ENCODE results near the gene LRCOL1.

The LRCOL1 gene

DNA sequence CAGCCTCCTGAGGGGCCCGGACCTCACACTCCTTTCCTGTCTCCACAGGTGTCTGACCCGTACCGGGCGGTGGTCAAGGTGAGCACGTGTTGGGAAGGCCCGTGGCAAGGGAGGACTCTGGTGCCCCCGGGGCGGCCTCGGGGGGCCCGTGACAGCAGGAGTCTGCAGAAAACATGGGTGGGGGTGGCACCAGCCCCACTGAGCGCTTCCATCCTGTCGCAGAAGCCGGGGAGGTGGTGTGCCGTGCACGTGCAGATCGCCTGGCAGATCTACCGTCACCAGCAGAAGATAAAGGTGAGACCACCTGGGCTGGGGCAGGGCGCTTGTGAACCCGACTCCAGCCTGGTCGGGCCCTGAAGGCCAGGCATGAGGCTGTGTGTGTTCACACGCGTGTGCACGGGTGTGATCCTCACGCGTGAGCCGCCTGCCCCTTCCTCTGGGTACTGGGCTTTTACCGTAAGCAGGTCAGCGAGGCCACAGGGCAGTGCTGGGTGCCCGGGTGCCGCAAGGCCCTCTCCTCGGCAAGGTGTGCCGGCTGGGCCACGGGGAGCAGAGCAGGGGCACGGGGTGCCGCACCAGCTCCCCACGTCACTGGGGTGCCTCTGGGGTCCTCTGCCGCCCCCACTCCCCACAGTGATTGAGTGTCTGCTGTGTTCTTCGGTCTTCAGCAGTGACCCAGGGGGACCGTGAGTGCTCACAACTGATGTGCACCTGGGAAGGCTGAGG, 35.9 kb downstream of the LRCOL1 start:
- Histone ChIP-seq H3K9me3 (ENCODE audit: low read length) (no peaks in the 10 kb centered on the region), H3K27me3 (ENCODE audit: insufficient read depth, low read length) (no peaks in the 10 kb centered on the region), H2AFZ (ENCODE audit: low read depth, low read length) (no peak overlapping the region), H3K4me3 (ENCODE audit: low read length) (no peak overlapping the region), H3K36me3 (ENCODE audit: insufficient read depth, low read length) (peaks cover 73% of the 10 kb centered on the region), H3K4me1 (ENCODE audit: insufficient read depth, low read length) (no peaks in the 10 kb centered on the region)

DNA sequence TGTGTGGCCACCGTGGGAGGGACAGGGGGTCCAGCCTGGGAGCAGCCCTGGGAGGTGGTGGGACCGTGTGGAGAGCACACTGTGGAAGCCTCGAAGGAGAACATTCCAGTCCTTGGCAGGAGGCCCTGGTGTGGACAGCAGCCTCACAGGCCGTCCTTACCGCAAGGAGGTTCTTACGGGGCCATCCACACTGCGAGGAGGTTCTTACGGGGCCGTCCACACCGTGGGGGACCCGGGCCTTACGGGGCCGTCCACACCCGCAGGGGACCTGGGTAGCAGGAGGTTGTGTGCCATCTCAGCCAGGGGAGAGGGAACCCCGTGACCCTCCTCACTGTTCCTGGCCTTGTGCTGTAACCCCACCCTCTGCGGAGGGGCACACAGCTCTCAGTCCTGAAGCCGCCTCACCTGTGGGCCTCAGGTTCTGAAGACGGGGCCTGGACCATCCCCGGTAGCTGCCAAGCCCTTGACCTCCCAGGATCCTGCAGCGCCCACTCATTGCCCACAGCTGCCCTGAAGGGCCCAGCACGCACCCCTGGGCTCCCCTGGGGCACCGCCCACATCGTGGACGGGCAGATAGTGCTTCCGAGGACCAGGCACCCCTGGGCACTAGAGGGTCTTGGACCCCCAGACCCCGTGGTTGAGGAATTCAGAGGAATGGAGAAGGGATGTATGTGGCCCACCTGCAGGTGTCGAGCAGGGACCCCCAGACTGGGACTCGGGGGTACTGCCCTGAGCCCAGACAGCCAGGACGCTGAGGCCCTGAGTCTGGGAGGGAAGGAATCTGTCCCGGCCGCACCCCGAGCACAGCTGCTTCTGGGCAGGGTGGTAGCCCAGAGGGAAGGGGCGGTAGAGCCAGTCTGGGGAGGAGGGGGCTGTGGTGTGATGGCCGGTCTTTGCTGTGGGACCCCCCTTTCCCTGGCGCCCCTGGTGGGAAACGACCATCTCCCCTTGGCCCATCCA, 37.3 kb downstream of the LRCOL1 start:
- no peaks in the 10 kb centered on the region for H3K9me3 ChIP-seq (ENCODE audit: low read length)
- no peaks in the 10 kb centered on the region for H3K4me1 ChIP-seq (ENCODE audit: insufficient read depth, low read length)
- H2AFZ ChIP-seq (ENCODE audit: low read depth, low read length), result no peak overlapping the region
- H3K36me3 ChIP-seq (ENCODE audit: insufficient read depth, low read length), result peaks cover 70% of the 10 kb centered on the region
- no peak overlapping the region for H3K4me3 ChIP-seq (ENCODE audit: low read length)
- H3K27me3 ChIP-seq (ENCODE audit: insufficient read depth, low read length), result no peaks in the 10 kb centered on the region

DNA sequence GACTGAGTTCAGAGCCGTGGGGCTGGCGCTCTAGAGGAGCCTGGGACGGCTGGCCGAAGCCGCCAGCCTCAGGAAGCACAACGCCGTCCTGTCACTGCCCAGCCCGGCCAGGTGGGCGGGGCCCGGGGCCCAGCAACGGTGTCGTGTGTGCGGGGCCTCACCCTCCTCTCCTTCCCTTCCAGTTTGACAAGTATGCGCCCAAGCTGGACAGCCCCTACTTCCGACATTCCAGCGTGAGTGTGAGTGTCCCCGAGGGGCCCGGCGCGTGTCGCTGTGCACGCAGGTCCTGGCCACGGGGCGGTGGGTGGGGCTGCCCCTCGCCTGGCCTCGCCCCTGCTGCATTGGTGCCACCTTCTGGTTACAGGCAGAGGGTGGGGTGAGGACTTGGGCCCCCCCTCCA, 38.3 kb downstream of the LRCOL1 start:
- H3K36me3 ChIP-seq (ENCODE audit: insufficient read depth, low read length), result peaks cover 66% of the 10 kb centered on the region
- H3K4me3 ChIP-seq (ENCODE audit: low read length), result no peak overlapping the region

DNA sequence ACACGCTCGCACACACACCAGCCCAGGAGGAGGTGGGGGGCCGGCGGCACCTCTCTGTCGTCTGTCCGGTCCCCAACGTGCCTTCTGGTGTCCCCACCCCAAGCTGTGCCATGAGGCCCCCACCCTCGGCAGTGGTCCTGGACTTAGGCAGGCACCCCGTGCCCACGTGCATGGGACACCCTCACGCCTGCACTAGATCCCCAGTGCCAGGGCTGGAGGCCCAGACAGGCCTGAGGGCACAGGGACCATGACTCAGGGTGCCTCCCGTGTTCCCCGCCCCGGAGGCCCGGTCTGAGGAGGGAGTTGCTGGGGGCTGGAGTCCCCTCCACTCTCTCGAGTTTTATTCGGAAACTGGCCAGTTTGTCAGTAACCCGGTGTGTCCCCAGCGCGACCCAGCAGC, 38.8 kb downstream of the LRCOL1 start:
- no peaks in the 10 kb centered on the region for H3K4me1 ChIP-seq (ENCODE audit: insufficient read depth, low read length)
- H3K27me3 ChIP-seq (ENCODE audit: insufficient read depth, low read length), result no peaks in the 10 kb centered on the region
- no peak overlapping the region for H3K4me3 ChIP-seq (ENCODE audit: low read length)
- no peak overlapping the region for H2AFZ ChIP-seq (ENCODE audit: low read depth, low read length)
- no peaks in the 10 kb centered on the region for H3K9me3 ChIP-seq (ENCODE audit: low read length)
- H3K36me3 ChIP-seq (ENCODE audit: insufficient read depth, low read length), result peaks cover 65% of the 10 kb centered on the region

More for the DNA sequence above, 38.3 kb downstream of the LRCOL1 start:
- Histone ChIP-seq H3K27me3 (ENCODE audit: insufficient read depth, low read length) (no peaks in the 10 kb centered on the region), H3K9me3 (ENCODE audit: low read length) (no peaks in the 10 kb centered on the region), H2AFZ (ENCODE audit: low read depth, low read length) (no peak overlapping the region), H3K4me1 (ENCODE audit: insufficient read depth, low read length) (no peaks in the 10 kb centered on the region)

DNA sequence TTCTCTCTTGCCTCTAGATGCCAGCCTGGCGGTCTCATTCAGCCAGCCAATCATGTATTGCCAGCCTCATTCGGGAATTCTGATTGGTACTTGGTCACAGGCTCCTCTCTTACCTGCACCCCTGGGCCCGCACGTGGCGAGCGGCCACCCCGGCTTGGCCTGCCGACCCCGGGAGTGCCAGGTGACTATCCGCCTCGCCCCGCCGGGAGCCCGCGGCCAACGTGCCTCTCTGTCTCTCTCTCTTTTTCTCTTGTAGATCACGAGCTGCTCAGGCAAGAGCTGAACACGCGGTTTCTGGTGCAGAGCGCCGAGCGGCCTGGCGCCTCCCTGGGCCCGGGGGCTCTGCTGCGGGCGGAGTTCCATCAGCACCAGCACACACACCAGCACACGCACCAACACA, 39.3 kb downstream of the LRCOL1 start:
- H3K27me3 ChIP-seq (ENCODE audit: insufficient read depth, low read length), result no peaks in the 10 kb centered on the region
- H3K36me3 ChIP-seq (ENCODE audit: insufficient read depth, low read length), result peaks cover 64% of the 10 kb centered on the region
- H3K4me1 ChIP-seq (ENCODE audit: insufficient read depth, low read length), result no peaks in the 10 kb centered on the region
- no peaks in the 10 kb centered on the region for H3K9me3 ChIP-seq (ENCODE audit: low read length)
- no peak overlapping the region for H3K4me3 ChIP-seq (ENCODE audit: low read length)
- H2AFZ ChIP-seq (ENCODE audit: low read depth, low read length), result no peak overlapping the region

DNA sequence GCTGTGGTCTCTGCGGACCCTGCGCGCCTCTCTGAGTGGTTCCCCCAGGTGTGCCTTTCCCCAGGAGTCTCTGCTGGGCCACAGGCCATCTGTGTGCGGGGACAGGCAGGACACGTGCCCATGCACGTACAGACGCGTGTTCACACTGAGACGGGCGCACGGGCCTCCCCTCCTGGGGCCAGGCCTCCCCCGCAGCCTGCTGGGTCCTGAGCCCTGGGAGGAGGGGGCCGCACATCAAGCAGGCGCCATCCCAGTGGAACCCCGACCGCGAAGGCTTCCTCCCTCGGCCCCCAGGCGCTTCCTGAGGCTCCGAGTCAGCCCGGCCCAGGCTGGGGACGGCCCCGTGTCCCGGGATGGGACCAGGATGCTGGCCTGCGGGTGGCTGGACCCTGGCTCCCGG, 39.7 kb downstream of the LRCOL1 start:
- Histone ChIP-seq H3K4me3 (ENCODE audit: low read length) (no peak overlapping the region), H3K9me3 (ENCODE audit: low read length) (no peaks in the 10 kb centered on the region), H3K4me1 (ENCODE audit: insufficient read depth, low read length) (no peaks in the 10 kb centered on the region), H3K27me3 (ENCODE audit: insufficient read depth, low read length) (no peaks in the 10 kb centered on the region), H2AFZ (ENCODE audit: low read depth, low read length) (no peak overlapping the region), H3K36me3 (ENCODE audit: insufficient read depth, low read length) (peaks cover 66% of the 10 kb centered on the region)

DNA sequence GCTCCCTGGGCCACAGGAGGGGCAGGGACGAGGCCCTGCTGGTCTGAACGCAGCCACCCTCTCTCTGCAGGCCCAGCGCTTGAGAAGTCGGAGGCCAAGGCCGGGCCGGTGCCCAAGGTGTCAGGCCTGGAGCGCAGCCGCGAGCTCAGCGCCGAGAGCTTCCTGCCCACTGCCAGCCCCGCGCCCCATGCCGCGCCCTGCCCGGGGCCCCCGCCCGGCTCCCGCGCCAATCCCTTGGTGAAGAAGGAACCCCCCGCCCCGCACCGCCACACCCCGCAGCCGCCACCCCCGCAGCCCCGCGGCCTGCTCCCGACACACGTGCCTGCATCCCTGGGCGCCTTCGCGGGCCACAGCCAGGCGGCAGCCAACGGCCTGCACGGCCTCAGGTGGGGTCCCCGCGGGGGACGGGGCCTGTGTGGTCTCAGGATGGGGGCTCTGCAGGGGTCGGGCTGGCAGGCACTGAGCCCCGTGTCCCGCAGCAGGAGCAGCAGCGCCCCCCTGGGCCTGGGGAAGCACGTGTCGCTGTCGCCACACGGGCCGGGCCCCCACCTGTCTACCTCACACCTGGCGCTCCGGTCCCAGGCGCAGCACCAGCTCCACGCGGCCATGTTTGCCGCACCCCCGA, 40.4 kb downstream of the LRCOL1 start:
- no peaks in the 10 kb centered on the region for H3K27me3 ChIP-seq (ENCODE audit: insufficient read depth, low read length)
- H3K36me3 ChIP-seq (ENCODE audit: insufficient read depth, low read length), result peaks cover 68% of the 10 kb centered on the region
- no peak overlapping the region for H2AFZ ChIP-seq (ENCODE audit: low read depth, low read length)
- H3K4me3 ChIP-seq (ENCODE audit: low read length), result no peak overlapping the region
- H3K4me1 ChIP-seq (ENCODE audit: insufficient read depth, low read length), result no peaks in the 10 kb centered on the region
- H3K9me3 ChIP-seq (ENCODE audit: low read length), result no peaks in the 10 kb centered on the region

DNA sequence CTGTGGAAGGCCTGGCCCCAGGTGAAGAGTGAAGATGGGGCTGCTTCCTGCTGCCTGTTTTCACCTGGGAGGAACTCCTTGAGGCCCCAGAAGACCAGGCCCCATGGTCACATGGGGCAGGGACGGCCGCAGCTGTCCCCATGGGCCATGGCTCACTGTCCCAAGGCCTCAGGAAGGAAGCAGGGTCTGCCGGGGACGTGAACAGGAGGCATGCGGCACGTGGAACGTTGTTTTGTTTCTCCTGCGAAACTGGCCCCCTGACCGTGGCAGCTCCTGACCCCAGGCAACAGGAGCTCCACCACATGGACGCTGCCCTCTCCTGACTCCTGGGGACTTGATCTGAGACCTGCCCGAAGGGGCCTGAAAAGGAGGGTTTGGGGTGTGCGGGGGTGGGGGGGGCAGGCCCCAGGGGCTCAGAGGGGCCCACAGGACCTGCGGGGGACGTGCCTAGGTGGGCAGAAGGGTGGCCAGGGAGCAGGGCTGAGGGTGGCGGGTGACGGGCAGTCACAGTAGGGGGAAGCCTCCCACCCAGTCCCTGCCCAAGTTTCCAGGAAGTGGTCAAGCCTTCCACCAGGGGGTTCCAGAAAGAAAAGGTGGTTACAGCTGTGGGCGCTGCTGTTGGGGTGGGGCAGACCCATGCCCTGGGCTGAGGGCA, 41.4 kb downstream of the LRCOL1 start:
- H3K4me3 ChIP-seq (ENCODE audit: low read length), result no peak overlapping the region
- H3K9me3 ChIP-seq (ENCODE audit: low read length), result no peaks in the 10 kb centered on the region
- no peaks in the 10 kb centered on the region for H3K4me1 ChIP-seq (ENCODE audit: insufficient read depth, low read length)
- H3K27me3 ChIP-seq (ENCODE audit: insufficient read depth, low read length), result no peaks in the 10 kb centered on the region
- H3K36me3 ChIP-seq (ENCODE audit: insufficient read depth, low read length), result peaks cover 60% of the 10 kb centered on the region
- no peak overlapping the region for H2AFZ ChIP-seq (ENCODE audit: low read depth, low read length)

DNA sequence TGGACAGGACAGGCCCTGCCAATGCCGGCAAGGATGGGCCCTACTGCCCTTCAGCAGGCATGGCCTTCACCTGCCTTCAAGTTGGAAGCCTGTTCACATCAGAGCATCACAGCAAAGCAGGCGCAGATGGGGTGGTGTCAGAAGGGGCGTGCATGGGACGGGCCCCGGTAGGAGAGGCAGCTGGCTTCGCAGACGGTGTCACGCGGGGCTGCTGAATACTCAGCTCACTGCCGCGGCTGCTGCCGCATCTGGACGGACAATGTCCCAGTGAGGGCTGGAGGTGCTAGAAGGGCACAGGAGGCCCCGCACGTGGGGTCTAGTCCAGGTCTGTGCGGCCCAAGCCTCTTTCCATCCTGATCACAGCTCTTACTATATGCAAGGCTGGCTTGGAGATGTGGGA, 42.1 kb downstream of the LRCOL1 start:
- Histone ChIP-seq H3K4me3 (ENCODE audit: low read length) (no peak overlapping the region), H3K9me3 (ENCODE audit: low read length) (no peaks in the 10 kb centered on the region), H3K4me1 (ENCODE audit: insufficient read depth, low read length) (no peaks in the 10 kb centered on the region), H3K36me3 (ENCODE audit: insufficient read depth, low read length) (peaks cover 57% of the 10 kb centered on the region), H2AFZ (ENCODE audit: low read depth, low read length) (no peak overlapping the region), H3K27me3 (ENCODE audit: insufficient read depth, low read length) (no peaks in the 10 kb centered on the region)

DNA sequence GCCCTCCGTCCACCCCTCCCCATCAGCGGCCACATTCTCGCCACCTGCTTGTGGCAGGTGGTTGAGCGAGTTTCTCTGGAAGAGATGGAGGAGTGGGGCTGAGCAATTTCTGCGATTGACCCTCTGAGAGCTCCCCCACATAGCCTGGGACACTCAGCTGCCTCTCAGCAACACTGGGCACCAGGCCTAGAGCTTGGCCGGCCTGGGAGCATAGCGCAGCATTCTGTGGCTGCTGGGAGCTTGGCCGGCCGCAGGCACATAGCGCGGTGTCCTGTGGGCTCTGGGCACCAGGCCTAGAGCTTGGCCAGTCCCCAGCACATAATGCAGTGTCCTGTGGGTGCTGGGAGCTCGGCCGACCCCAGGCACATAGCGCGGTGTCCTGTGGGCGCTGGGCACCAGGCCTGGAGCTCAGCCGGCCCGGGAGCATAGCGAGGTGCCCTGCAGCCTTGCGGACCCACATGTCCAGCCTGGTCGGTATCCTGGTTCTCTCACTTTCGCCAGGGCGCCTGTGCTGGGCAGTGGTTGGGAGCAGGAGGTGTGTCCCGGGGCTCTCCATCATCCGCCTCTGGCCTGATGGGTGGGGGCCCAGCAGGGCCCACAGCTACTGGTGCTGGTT, 43.8 kb downstream of the LRCOL1 start:
- Histone ChIP-seq H3K9me3 (ENCODE audit: low read length) (no peaks in the 10 kb centered on the region), H2AFZ (ENCODE audit: low read depth, low read length) (no peak overlapping the region), H3K4me1 (ENCODE audit: insufficient read depth, low read length) (peaks cover 3% of the 10 kb centered on the region), H3K27me3 (ENCODE audit: insufficient read depth, low read length) (no peaks in the 10 kb centered on the region), H3K36me3 (ENCODE audit: insufficient read depth, low read length) (peaks cover 44% of the 10 kb centered on the region), H3K4me3 (ENCODE audit: low read length) (no peak overlapping the region)

DNA sequence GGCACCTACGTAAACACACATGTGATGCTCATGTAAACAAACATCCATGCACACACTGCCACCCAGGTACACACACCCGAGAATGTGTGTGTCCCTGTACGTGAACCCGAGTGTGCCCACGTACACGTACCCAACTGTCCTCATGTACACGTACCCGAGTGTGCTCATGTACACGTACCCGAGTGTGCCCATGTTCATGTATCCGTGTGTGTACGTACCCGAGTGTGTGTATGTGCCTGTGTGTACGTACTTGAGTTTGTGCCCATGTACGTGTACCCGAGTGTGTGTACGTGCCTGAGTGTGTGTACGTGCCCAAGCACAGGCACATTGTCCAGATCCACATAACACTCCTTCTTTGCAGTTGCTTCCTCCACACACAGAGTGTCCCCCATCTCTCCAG, 45.0 kb downstream of the LRCOL1 start:
- Histone ChIP-seq H2AFZ (ENCODE audit: low read depth, low read length) (no peak overlapping the region), H3K4me3 (ENCODE audit: low read length) (no peak overlapping the region)

DNA sequence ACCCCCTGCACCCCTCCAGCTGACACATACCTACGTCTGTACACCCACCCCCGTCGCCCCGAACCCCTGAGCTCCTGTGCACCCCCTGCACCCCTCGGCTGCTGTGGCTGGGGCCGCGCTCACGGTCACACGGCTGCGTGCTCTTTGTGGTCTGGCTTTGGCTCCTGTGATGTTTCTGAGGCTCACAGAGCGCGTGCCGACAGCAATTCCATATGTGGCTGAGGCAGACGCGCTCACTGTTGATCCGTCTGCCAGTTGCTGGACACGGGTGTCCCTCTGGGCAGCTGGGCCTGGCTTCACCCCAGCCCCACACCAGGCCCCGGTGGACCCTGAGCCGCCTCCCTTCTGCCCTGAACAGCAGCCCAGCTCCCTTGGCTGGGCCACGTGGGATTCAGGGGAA, 46.5 kb downstream of the LRCOL1 start:
- Histone ChIP-seq H3K36me3 (ENCODE audit: insufficient read depth, low read length) (peaks cover 26% of the 10 kb centered on the region), H2AFZ (ENCODE audit: low read depth, low read length) (no peak overlapping the region), H3K9me3 (ENCODE audit: low read length) (no peaks in the 10 kb centered on the region), H3K27me3 (ENCODE audit: insufficient read depth, low read length) (no peaks in the 10 kb centered on the region), H3K4me1 (ENCODE audit: insufficient read depth, low read length) (peaks cover 8% of the 10 kb centered on the region), H3K4me3 (ENCODE audit: low read length) (no peak overlapping the region)

More for the DNA sequence above, 45.0 kb downstream of the LRCOL1 start:
- no peaks in the 10 kb centered on the region for H3K9me3 ChIP-seq (ENCODE audit: low read length)
- H3K36me3 ChIP-seq (ENCODE audit: insufficient read depth, low read length), result peaks cover 35% of the 10 kb centered on the region
- H3K4me1 ChIP-seq (ENCODE audit: insufficient read depth, low read length), result peaks cover 8% of the 10 kb centered on the region
- H3K27me3 ChIP-seq (ENCODE audit: insufficient read depth, low read length), result no peaks in the 10 kb centered on the region

Measured in neuron (in vitro differentiated cells).